WTC11 (cell line): ENCODE data around the gene ARHGAP4. TPM values are rescaled to one million over a fixed set of nuclear protein-coding genes. Genes with fewer than 3 reads are reported as not detected.

Experiments used
- ATAC-seq: fragments of 200-7000 bp; cut with Tn5 transposase; 2 replicates; pipeline ENCODE4 v1.10.0; 2021; ENCODE audit warnings: mild to moderate bottlenecking, moderate library complexity
- CTCF ChIA-PET: fragments of 300-600 bp; sonication (Branson Sonifier 250); formaldehyde crosslinking; loops from one replicate; lab custom pipeline; 2021; ENCODE audit warnings: antibody characterized with exemption; lab: Charles Lee
- POLR2A ChIA-PET: fragments of 350-600 bp; sonication (Branson Sonifier 250); formaldehyde crosslinking; loops from one replicate; lab custom pipeline; 2021; ENCODE audit warnings: antibody characterized with exemption; lab: Charles Lee
- DNase-seq: peaks from one replicate; pipeline ENCODE4 v3.0.0; 2021; ENCODE audit warnings: low spot score
- H3K27ac Mint-ChIP-seq: 2 replicates; pipeline ENCODE4 v1.8.0; 2021; ENCODE audit warnings: mixed read lengths
- H3K27me3 Mint-ChIP-seq: 2 replicates; pipeline ENCODE4 v1.8.0; 2021; ENCODE audit warnings: low read depth, mild to moderate bottlenecking, moderate library complexity, mixed read lengths
- H3K36me3 Mint-ChIP-seq: 2 replicates; pipeline ENCODE4 v1.8.0; 2021; ENCODE audit warnings: mixed read lengths
- H3K4me1 Mint-ChIP-seq: 2 replicates; pipeline ENCODE4 v1.8.0; 2022; ENCODE audit warnings: mixed read lengths
- H3K4me3 Mint-ChIP-seq: 2 replicates; pipeline ENCODE4 v1.8.0; 2021; ENCODE audit warnings: mild to moderate bottlenecking, moderate library complexity, mixed read lengths
- H3K9me3 Mint-ChIP-seq: 2 replicates; pipeline ENCODE4 v1.8.0; 2021; ENCODE audit warnings: mixed read lengths
- ATF1 ChIP-seq: sonication (generic); formaldehyde crosslinking; IDR thresholded peaks from 2 replicates; pipeline ENCODE4 v1.8.1; 2023; ENCODE audit warnings: mild to moderate bottlenecking, moderate library complexity, missing genetic modification reagents
- KAT7 ChIP-seq: sonication (generic); formaldehyde crosslinking; IDR thresholded peaks from 2 replicates; pipeline ENCODE4 v1.8.1; 2023; ENCODE audit warnings: missing genetic modification reagents, mild to moderate bottlenecking, borderline replicate concordance
- NFE2L1 ChIP-seq: sonication (generic); formaldehyde crosslinking; IDR thresholded peaks from 2 replicates; pipeline ENCODE4 v1.8.1; 2023; ENCODE audit warnings: missing genetic modification reagents
- TCF7 ChIP-seq: sonication (generic); formaldehyde crosslinking; IDR thresholded peaks from 2 replicates; pipeline ENCODE4 v1.8.0; 2022; ENCODE audit warnings: mild to moderate bottlenecking, low read depth, missing genetic modification reagents, moderate library complexity
- ZBTB21 ChIP-seq: sonication (generic); formaldehyde crosslinking; IDR thresholded peaks from 2 replicates; pipeline ENCODE4 v1.8.1; 2023; ENCODE audit warnings: mild to moderate bottlenecking, missing genetic modification reagents, borderline replicate concordance
- ZNF138 ChIP-seq: sonication (generic); formaldehyde crosslinking; conservative IDR thresholded peaks from 2 replicates; pipeline ENCODE4 v1.8.1; 2022; ENCODE audit warnings: mild to moderate bottlenecking, moderate library complexity, missing genetic modification reagents
- total RNA-seq: library from RNA; stranded (reverse); gene quantifications from 3 replicates; pipeline ENCODE4 v1.2.3, GENCODE V29; 2021
- TF ChIP-seq, protein P1 (sequence below): sonication (generic); formaldehyde crosslinking; IDR thresholded peaks from 2 replicates; pipeline ENCODE4 v1.8.0; 2022; ENCODE audit warnings: missing genetic modification reagents
- TF ChIP-seq, protein P2 (sequence below): fragments of 250-450 bp; sonication (Bioruptor Pico); IDR thresholded peaks from 2 replicates; pipeline ENCODE4 v1.8.0; 2021; ENCODE audit warnings: mild to moderate bottlenecking
- TF ChIP-seq, protein P3 (sequence below): fragments of 250-450 bp; sonication (Bioruptor Pico); IDR thresholded peaks from 2 replicates; pipeline ENCODE4 v1.9.0; 2021; ENCODE audit warnings: mild to moderate bottlenecking
- TF ChIP-seq, protein P4 (sequence below): fragments of 250-450 bp; sonication (Bioruptor Pico); conservative IDR thresholded peaks from 2 replicates; pipeline ENCODE4 v1.9.0; 2021; ENCODE audit warnings: mild to moderate bottlenecking
- TF ChIP-seq, protein P5 (sequence below): sonication (generic); formaldehyde crosslinking; IDR thresholded peaks from 2 replicates; pipeline ENCODE4 v1.8.0; 2023; ENCODE audit warnings: missing genetic modification reagents, mild to moderate bottlenecking, borderline replicate concordance
- TF ChIP-seq, protein P6 (sequence below): fragments of 250-450 bp; sonication (Bioruptor Pico); IDR thresholded peaks from 2 replicates; pipeline ENCODE4 v1.9.0; 2021; ENCODE audit warnings: mild to moderate bottlenecking, borderline replicate concordance

Gene ARHGAP4
- total RNA-seq, 1 experiment from 2014 or later, result 52.1 TPM

DNA sequence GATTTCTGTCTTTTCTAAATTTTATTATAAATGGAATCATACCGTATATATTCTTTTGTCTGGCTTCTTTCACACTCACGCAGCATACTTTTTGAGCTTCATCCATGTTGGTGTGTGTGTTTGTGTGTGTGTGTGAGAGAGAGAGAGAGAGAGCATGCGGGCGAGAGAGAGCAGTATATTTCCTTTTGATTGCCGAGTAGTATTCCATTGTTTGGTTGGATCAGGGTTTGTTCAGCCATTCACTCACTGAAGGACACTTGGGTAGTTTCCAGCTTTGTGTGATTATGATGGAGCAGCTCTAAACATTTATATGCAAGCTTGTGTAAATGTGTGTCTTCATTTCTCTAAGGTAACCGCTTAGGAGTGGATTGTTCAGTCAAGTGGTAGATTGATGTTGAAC, 36.9 kb downstream of the ARHGAP4 start (continued):
- TF ChIP-seq, protein P1, sequence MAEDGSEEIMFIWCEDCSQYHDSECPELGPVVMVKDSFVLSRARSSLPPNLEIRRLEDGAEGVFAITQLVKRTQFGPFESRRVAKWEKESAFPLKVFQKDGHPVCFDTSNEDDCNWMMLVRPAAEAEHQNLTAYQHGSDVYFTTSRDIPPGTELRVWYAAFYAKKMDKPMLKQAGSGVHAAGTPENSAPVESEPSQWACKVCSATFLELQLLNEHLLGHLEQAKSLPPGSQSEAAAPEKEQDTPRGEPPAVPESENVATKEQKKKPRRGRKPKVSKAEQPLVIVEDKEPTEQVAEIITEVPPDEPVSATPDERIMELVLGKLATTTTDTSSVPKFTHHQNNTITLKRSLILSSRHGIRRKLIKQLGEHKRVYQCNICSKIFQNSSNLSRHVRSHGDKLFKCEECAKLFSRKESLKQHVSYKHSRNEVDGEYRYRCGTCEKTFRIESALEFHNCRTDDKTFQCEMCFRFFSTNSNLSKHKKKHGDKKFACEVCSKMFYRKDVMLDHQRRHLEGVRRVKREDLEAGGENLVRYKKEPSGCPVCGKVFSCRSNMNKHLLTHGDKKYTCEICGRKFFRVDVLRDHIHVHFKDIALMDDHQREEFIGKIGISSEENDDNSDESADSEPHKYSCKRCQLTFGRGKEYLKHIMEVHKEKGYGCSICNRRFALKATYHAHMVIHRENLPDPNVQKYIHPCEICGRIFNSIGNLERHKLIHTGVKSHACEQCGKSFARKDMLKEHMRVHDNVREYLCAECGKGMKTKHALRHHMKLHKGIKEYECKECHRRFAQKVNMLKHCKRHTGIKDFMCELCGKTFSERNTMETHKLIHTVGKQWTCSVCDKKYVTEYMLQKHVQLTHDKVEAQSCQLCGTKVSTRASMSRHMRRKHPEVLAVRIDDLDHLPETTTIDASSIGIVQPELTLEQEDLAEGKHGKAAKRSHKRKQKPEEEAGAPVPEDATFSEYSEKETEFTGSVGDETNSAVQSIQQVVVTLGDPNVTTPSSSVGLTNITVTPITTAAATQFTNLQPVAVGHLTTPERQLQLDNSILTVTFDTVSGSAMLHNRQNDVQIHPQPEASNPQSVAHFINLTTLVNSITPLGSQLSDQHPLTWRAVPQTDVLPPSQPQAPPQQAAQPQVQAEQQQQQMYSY, result no peak
- no peak for TF ChIP-seq NFE2L1
- TF ChIP-seq, all 79 proteins: peak for 0

DNA sequence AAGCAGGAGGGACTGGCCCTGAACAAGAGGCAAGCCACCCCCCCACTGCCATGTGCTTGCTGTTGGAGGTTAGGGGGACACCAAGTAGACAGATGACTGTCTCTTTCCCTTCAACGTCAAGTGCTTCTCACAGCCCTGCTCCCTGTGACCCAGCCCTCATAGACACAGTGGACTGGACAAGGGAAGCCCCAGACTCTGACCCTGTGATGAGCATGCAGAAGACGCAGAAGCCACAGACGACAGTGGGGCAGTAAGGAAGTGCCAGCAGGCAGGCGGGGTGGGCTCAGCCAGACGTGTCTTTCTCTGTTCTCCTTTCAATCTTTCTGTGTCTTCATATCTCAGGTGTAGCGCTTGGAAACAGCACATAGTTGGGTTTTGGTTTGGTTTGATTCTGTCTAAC, 37.7 kb downstream of the ARHGAP4 start:
- DNase-seq, result no peak
- no peak overlapping the region for H3K27ac Mint-ChIP-seq
- TF ChIP-seq KAT7 (no peak), ATF1 (CRISPR knock-in tag) (no peak), NFE2L1 (no peak), ZNF138 (no peak)
- TF ChIP-seq, protein P2, sequence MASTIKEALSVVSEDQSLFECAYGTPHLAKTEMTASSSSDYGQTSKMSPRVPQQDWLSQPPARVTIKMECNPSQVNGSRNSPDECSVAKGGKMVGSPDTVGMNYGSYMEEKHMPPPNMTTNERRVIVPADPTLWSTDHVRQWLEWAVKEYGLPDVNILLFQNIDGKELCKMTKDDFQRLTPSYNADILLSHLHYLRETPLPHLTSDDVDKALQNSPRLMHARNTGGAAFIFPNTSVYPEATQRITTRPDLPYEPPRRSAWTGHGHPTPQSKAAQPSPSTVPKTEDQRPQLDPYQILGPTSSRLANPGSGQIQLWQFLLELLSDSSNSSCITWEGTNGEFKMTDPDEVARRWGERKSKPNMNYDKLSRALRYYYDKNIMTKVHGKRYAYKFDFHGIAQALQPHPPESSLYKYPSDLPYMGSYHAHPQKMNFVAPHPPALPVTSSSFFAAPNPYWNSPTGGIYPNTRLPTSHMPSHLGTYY (CRISPR knock-in tag), result no peak
- TF ChIP-seq, protein P3, sequence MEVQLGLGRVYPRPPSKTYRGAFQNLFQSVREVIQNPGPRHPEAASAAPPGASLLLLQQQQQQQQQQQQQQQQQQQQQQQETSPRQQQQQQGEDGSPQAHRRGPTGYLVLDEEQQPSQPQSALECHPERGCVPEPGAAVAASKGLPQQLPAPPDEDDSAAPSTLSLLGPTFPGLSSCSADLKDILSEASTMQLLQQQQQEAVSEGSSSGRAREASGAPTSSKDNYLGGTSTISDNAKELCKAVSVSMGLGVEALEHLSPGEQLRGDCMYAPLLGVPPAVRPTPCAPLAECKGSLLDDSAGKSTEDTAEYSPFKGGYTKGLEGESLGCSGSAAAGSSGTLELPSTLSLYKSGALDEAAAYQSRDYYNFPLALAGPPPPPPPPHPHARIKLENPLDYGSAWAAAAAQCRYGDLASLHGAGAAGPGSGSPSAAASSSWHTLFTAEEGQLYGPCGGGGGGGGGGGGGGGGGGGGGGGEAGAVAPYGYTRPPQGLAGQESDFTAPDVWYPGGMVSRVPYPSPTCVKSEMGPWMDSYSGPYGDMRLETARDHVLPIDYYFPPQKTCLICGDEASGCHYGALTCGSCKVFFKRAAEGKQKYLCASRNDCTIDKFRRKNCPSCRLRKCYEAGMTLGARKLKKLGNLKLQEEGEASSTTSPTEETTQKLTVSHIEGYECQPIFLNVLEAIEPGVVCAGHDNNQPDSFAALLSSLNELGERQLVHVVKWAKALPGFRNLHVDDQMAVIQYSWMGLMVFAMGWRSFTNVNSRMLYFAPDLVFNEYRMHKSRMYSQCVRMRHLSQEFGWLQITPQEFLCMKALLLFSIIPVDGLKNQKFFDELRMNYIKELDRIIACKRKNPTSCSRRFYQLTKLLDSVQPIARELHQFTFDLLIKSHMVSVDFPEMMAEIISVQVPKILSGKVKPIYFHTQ (CRISPR knock-in tag), result no peak
- TF ChIP-seq, protein P4, sequence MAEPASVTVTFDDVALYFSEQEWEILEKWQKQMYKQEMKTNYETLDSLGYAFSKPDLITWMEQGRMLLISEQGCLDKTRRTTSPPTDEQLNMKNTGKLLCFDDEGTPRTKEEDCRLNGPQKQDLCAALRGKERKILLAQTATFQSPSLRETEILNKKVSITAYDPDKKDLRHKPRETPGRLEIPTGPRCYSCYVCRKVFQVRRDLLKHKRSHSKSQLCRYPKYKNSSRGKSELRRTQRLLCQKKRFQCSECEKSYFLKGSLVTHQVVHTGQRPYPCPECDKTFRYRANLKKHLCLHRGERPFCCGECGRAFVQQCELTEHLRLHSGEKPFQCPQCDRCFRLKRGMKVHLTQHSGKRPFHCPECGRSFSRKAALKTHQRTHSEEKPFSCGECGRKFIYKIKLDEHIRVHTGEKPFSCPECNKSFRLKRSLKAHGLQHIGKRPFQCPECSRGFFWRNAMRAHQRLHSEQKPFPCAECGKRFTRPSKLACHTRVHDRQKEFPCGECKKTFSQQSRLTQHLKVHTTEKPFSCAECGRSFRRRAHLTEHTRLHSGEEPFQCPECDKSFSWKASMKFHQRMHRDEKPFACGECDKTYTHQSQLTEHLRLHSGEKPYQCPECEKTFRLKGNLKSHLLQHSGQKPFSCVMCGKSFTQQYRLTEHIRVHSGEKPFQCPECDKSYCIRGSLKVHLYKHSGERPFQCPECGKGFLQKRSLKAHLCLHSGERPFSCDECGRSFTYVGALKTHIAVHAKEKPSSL (CRISPR knock-in tag), result no peak
- CTCF ChIA-PET, result interaction anchor here (1.5 kb wide), 1 partner anchor 10 kb away, joined by 7 read pairs; no protein-coding TSS in a partner anchor
- POLR2A ChIA-PET, result no interaction called here
- H3K9me3 Mint-ChIP-seq, result no peaks in the 10 kb centered on the region
- H3K36me3 Mint-ChIP-seq, result no peaks in the 10 kb centered on the region
- H3K4me1 Mint-ChIP-seq, result peaks cover 25% of the 10 kb centered on the region
- peaks cover 10% of the 10 kb centered on the region for H3K27me3 Mint-ChIP-seq
- no peak for ATAC-seq
- no peak overlapping the region for H3K4me3 Mint-ChIP-seq

DNA sequence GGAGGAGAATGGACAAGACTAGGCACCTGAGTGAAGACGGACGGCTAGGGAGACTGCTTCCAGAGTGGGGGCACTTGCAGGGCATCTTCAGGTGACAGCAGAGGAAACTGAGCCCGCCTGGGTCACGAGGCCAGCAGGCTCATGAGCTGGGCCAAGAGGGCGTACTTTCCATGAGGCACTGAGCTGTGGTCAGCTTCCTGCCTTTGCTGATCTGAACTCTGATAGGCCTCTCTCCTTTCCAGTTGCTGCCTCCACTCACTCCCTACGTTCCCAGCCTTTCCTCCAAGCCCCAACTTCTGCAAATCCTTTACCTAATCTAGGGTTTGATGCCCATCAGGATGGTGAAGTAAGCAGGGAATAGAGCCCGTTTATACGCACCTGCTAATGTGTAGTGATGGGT, 38.7 kb downstream of the ARHGAP4 start:
- no peak overlapping the region for H3K27ac Mint-ChIP-seq
- H3K4me1 Mint-ChIP-seq, result peaks cover 24% of the 10 kb centered on the region
- POLR2A ChIA-PET, result interaction anchor here (0.6 to 1.5 kb wide), 3 partner anchors 38 to 41 kb away, joined by 3 to 5 read pairs (median 4); partner anchors contain the start of gene ARHGAP4
- peaks cover 10% of the 10 kb centered on the region for H3K27me3 Mint-ChIP-seq
- H3K36me3 Mint-ChIP-seq, result no peaks in the 10 kb centered on the region
- DNase-seq (no peak), ATAC-seq (no peak)
- H3K9me3 Mint-ChIP-seq, result no peaks in the 10 kb centered on the region
- no peak overlapping the region for H3K4me3 Mint-ChIP-seq
- CTCF ChIA-PET, result interaction anchor here (0.6 to 2.9 kb wide), 10 partner anchors 9 to 218 kb away, joined by 3 to 15 read pairs (median 4); partner anchors contain the start of genes IDH3G and SSR4
- TF ChIP-seq TCF7 (CRISPR knock-in tag) (no peak), ATF1 (CRISPR knock-in tag) (no peak), ZBTB21 (no peak)
- TF ChIP-seq, protein P5, sequence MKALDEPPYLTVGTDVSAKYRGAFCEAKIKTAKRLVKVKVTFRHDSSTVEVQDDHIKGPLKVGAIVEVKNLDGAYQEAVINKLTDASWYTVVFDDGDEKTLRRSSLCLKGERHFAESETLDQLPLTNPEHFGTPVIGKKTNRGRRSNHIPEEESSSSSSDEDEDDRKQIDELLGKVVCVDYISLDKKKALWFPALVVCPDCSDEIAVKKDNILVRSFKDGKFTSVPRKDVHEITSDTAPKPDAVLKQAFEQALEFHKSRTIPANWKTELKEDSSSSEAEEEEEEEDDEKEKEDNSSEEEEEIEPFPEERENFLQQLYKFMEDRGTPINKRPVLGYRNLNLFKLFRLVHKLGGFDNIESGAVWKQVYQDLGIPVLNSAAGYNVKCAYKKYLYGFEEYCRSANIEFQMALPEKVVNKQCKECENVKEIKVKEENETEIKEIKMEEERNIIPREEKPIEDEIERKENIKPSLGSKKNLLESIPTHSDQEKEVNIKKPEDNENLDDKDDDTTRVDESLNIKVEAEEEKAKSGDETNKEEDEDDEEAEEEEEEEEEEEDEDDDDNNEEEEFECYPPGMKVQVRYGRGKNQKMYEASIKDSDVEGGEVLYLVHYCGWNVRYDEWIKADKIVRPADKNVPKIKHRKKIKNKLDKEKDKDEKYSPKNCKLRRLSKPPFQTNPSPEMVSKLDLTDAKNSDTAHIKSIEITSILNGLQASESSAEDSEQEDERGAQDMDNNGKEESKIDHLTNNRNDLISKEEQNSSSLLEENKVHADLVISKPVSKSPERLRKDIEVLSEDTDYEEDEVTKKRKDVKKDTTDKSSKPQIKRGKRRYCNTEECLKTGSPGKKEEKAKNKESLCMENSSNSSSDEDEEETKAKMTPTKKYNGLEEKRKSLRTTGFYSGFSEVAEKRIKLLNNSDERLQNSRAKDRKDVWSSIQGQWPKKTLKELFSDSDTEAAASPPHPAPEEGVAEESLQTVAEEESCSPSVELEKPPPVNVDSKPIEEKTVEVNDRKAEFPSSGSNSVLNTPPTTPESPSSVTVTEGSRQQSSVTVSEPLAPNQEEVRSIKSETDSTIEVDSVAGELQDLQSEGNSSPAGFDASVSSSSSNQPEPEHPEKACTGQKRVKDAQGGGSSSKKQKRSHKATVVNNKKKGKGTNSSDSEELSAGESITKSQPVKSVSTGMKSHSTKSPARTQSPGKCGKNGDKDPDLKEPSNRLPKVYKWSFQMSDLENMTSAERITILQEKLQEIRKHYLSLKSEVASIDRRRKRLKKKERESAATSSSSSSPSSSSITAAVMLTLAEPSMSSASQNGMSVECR, result no peak
- TF ChIP-seq, protein P6, sequence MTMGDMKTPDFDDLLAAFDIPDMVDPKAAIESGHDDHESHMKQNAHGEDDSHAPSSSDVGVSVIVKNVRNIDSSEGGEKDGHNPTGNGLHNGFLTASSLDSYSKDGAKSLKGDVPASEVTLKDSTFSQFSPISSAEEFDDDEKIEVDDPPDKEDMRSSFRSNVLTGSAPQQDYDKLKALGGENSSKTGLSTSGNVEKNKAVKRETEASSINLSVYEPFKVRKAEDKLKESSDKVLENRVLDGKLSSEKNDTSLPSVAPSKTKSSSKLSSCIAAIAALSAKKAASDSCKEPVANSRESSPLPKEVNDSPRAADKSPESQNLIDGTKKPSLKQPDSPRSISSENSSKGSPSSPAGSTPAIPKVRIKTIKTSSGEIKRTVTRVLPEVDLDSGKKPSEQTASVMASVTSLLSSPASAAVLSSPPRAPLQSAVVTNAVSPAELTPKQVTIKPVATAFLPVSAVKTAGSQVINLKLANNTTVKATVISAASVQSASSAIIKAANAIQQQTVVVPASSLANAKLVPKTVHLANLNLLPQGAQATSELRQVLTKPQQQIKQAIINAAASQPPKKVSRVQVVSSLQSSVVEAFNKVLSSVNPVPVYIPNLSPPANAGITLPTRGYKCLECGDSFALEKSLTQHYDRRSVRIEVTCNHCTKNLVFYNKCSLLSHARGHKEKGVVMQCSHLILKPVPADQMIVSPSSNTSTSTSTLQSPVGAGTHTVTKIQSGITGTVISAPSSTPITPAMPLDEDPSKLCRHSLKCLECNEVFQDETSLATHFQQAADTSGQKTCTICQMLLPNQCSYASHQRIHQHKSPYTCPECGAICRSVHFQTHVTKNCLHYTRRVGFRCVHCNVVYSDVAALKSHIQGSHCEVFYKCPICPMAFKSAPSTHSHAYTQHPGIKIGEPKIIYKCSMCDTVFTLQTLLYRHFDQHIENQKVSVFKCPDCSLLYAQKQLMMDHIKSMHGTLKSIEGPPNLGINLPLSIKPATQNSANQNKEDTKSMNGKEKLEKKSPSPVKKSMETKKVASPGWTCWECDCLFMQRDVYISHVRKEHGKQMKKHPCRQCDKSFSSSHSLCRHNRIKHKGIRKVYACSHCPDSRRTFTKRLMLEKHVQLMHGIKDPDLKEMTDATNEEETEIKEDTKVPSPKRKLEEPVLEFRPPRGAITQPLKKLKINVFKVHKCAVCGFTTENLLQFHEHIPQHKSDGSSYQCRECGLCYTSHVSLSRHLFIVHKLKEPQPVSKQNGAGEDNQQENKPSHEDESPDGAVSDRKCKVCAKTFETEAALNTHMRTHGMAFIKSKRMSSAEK (CRISPR knock-in tag), result no peak
